ENCODE data around the gene PIK3R2. TPM values are rescaled to one million over a fixed set of nuclear protein-coding genes. Genes with fewer than 3 reads are reported as not detected.

PIK3R2 gene
- total and polyA plus RNA-seq, 2 of the 13 experiments (the other 11 are each of a cell fraction or from before 2014, with no cell fraction given), result 18.6 to 25.3 TPM

DNA sequence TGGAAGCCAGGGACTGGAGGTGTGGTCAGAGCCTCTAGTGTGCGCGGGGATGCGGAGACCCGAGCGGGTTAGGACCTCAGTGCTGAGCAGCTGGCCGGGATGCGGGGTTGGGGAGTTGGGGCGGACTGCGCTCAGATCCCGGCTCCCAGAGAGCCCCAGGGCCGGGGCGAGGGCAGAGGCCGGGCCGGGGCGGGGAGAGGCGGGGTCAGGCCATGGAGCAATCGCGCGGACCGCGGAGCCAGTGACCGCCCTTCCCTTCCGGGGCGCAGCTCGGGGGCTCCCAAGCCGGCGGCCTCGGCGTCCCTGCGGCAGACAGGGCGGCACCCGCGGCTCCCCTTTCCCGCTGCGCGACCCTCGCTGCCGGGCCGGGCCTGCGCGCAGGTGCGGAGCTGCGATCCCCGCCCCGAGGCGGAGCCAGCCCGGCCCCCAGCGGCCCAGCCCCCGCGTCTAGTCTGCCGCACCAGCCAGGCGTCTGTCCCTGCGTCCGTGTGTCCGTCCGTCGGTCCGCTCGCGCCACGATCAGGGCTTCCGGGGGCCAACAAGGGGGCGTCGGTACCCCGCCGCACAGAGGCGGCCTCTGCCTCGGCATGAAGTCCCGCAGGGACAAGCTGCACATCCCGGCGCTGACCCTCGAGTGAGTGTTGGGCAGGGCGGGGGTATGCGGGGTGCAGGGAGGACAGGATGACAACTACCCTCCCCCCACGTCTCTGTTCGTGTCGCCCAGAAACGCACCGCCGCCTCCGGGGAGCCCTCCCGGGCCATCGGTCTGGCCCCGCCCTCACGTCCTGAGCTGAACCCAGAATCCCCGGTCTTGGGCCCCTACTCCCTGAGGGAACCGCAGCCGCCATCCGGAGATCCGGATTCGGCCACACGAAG is 43.0 kb upstream of the PIK3R2 start (continued):
- TF ChIP-seq ZBED4 (CRISPR knock-in tag; IDR thresholded peaks at IDR 0.05; ENCODE audit: borderline replicate concordance) (no peak; the same call in 1 of the 2 replicates), ZNF333 (CRISPR knock-in tag; IDR thresholded peaks at IDR 0.05; ENCODE audit: borderline replicate concordance) (no peak), AKAP8 (CRISPR knock-in tag; IDR thresholded peaks at IDR 0.05) (peak; percentile 69; the same call in 1 of the 2 replicates), ARID3A (IDR thresholded peaks at IDR 0.05; ENCODE audit: low read depth, low read length) (no peak), SIN3A (IDR thresholded peaks at IDR 0.05; ENCODE audit: borderline replicate concordance, low read depth, low read length) (0 out of 2 replicates have a peak, but pooled peaks have one; percentile 44), HOXA3 (CRISPR knock-in tag; IDR thresholded peaks at IDR 0.05) (peak; percentile 6; the same call in 1 of the 2 replicates), ZNF10 (CRISPR knock-in tag; IDR thresholded peaks at IDR 0.05; ENCODE audit: borderline replicate concordance, low read depth) (no peak), ELF1 (CRISPR knock-in tag; IDR thresholded peaks at IDR 0.05) (no peak), RNF2 (conservative IDR thresholded peaks at IDR 0.05; ENCODE audit: low read depth) (no peak), ZFP36L2 (CRISPR knock-in tag; IDR thresholded peaks at IDR 0.05) (no peak), SP1 (IDR thresholded peaks at IDR 0.05) (no peak), SP1 (CRISPR knock-in tag; IDR thresholded peaks at IDR 0.05) (no peak; the same call in 1 of the 2 replicates), ZNF83 (CRISPR knock-in tag; IDR thresholded peaks at IDR 0.05; ENCODE audit: borderline replicate concordance) (no peak), RORA (CRISPR knock-in tag; IDR thresholded peaks at IDR 0.05) (no peak), ARNT (IDR thresholded peaks at IDR 0.05) (no peak), NFRKB (IDR thresholded peaks at IDR 0.05) (no peak), ZFX (CRISPR knock-in tag; IDR thresholded peaks at IDR 0.05; ENCODE audit: low read depth) (peak; percentile 73; the same call in 1 of the 2 replicates), ZNF460 (CRISPR knock-in tag; IDR thresholded peaks at IDR 0.05; ENCODE audit: borderline replicate concordance) (no peak), ZNF800 (CRISPR knock-in tag; IDR thresholded peaks at IDR 0.05) (no peak)
- TF ChIP-seq, protein P1, sequence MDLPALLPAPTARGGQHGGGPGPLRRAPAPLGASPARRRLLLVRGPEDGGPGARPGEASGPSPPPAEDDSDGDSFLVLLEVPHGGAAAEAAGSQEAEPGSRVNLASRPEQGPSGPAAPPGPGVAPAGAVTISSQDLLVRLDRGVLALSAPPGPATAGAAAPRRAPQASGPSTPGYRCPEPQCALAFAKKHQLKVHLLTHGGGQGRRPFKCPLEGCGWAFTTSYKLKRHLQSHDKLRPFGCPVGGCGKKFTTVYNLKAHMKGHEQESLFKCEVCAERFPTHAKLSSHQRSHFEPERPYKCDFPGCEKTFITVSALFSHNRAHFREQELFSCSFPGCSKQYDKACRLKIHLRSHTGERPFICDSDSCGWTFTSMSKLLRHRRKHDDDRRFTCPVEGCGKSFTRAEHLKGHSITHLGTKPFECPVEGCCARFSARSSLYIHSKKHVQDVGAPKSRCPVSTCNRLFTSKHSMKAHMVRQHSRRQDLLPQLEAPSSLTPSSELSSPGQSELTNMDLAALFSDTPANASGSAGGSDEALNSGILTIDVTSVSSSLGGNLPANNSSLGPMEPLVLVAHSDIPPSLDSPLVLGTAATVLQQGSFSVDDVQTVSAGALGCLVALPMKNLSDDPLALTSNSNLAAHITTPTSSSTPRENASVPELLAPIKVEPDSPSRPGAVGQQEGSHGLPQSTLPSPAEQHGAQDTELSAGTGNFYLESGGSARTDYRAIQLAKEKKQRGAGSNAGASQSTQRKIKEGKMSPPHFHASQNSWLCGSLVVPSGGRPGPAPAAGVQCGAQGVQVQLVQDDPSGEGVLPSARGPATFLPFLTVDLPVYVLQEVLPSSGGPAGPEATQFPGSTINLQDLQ (CRISPR knock-in tag; IDR thresholded peaks at IDR 0.05), result 0 out of 2 replicates have a peak, but pooled peaks have one; percentile 55
